Keratinocyte (primary cell): Measurements from ENCODE around the gene TXNL4A. TPM values are rescaled to one million over a fixed set of nuclear protein-coding genes. Genes with fewer than 3 reads are reported as not detected.

ENCODE experiments used
- DNase-seq: peaks from one replicate; pipeline ENCODE4 v3.0.0-alpha.2; 2011; ENCODE audit warnings: low read depth, missing footprints, low spot score
- FAIRE-seq: peaks from 2 replicates; lab custom pipeline; 2011; peaks lifted over from hg19 to GRCh38; lab: Jason Lieb, UNC
- H2AFZ ChIP-seq: 2 replicates; pipeline ENCODE4 v1.6.0; 2012; ENCODE audit warnings: low read length, control low read depth, inconsistent platforms; ENCODE audit not compliant: control insufficient read depth
- H3K27ac ChIP-seq: 2 replicates; pipeline ENCODE4 v1.5.1; 2011; ENCODE audit warnings: low read length; ENCODE audit not compliant: control insufficient read depth, insufficient read depth
- H3K27me3 ChIP-seq: 3 replicates; pipeline ENCODE4 v1.6.0; 2011; ENCODE audit warnings: low read length; ENCODE audit not compliant: control insufficient read depth, insufficient read depth; ENCODE audit errors: extremely low read depth
- H3K36me3 ChIP-seq, 2 experiments: 2 replicates in 1 of 2; 3 replicates in 1 of 2; pipeline ENCODE4 v1.5.1; 2011; ENCODE audit warnings: low read length in 2 of 2, mild to moderate bottlenecking in 1 of 2; ENCODE audit not compliant: control insufficient read depth in 2 of 2, insufficient read depth in 2 of 2; ENCODE audit errors: extremely low read depth in 1 of 2
- H3K4me1 ChIP-seq: 3 replicates; pipeline ENCODE4 v1.5.1; 2011; ENCODE audit warnings: low read length; ENCODE audit not compliant: control insufficient read depth, insufficient read depth; ENCODE audit errors: extremely low read depth
- H3K4me2 ChIP-seq: 3 replicates; pipeline ENCODE4 v1.6.0; 2011; ENCODE audit warnings: low read depth, low read length; ENCODE audit not compliant: control insufficient read depth, insufficient read depth; ENCODE audit errors: extremely low read depth
- H3K4me3 ChIP-seq, 3 experiments: fragments of 200-600 bp in 1 of 3; sonication (generic) in 1 of 3; 2 replicates in 2 of 3; 3 replicates in 1 of 3; pipeline ENCODE4 v1.5.1; 2011 to 2016; ENCODE audit warnings: low read length in 3 of 3, mild to moderate bottlenecking in 3 of 3, control low read depth in 2 of 3, inconsistent platforms in 1 of 3, low read depth in 1 of 3, mixed read lengths in 1 of 3, mixed run types in 1 of 3, moderate library complexity in 1 of 3; ENCODE audit not compliant: control insufficient read depth in 2 of 3, insufficient read depth in 2 of 3; ENCODE audit errors: extremely low read depth in 1 of 3
- H3K79me2 ChIP-seq: 2 replicates; pipeline ENCODE4 v1.6.0; 2012; ENCODE audit warnings: low read length; ENCODE audit not compliant: control insufficient read depth, insufficient read depth
- H3K9ac ChIP-seq: 3 replicates; pipeline ENCODE4 v1.6.0; 2011; ENCODE audit warnings: low read length; ENCODE audit not compliant: control insufficient read depth, insufficient read depth; ENCODE audit errors: extremely low read depth
- H3K9me1 ChIP-seq: 3 replicates; pipeline ENCODE4 v1.6.0; 2011; ENCODE audit warnings: low read length; ENCODE audit not compliant: control insufficient read depth, insufficient read depth; ENCODE audit errors: extremely low read depth
- H3K9me3 ChIP-seq: 2 replicates; pipeline ENCODE4 v1.5.1; 2012; ENCODE audit warnings: low read depth, low read length; ENCODE audit not compliant: control insufficient read depth
- H4K20me1 ChIP-seq: 3 replicates; pipeline ENCODE4 v1.6.0; 2011; ENCODE audit warnings: low read length; ENCODE audit not compliant: control insufficient read depth, insufficient read depth; ENCODE audit errors: extremely low read depth
- EZH2 ChIP-seq: IDR thresholded peaks from one replicate; pipeline ENCODE4 v1.6.1; 2012; ENCODE audit warnings: inconsistent platforms, mild to moderate bottlenecking, low read length, moderate library complexity
- dilution Hi-C: fragments of 300-500 bp; cut with MboI; formaldehyde crosslinking; loops from one replicate; pipeline ENCODE4 v1.7.0; 2020; ENCODE audit warnings: low sequenced_read_pairs; ENCODE audit not compliant: extremely low pct_ligation_motif_present
- polyA plus RNA-seq, 5 experiments: library from polyadenylated mRNA; depleted of rRNA in 3 of 5; stranded (reverse) in 3 of 5; stranded (forward) in 1 of 5; unstranded in 1 of 5; fragments of >200 nt; gene quantifications; 1 replicate in 1 of 5; 2 replicates in 3 of 5; 3 replicates in 1 of 5; pipeline versions ENCODE4 v1.2.1 to v1.2.3, GENCODE V29; 2011 to 2012; ENCODE audit warnings: missing spikeins in 2 of 5, low read depth in 1 of 5, low replicate concordance in 1 of 5
- TF ChIP-seq, protein P1 (sequence below), 3 experiments: IDR thresholded peaks in 1 of 3; conservative IDR thresholded peaks in 1 of 3; optimal IDR thresholded peaks in 1 of 3; 2 replicates in 2 of 3; 3 replicates in 1 of 3; pipeline versions ENCODE3 to v1.5.1; 2011; ENCODE audit warnings: low read length in 3 of 3, mild to moderate bottlenecking in 3 of 3, moderate library complexity in 2 of 3, control low read depth in 1 of 3, inconsistent platforms in 1 of 3; ENCODE audit not compliant: insufficient read depth in 2 of 3; ENCODE audit errors: extremely low read depth in 1 of 3

TXNL4A gene
- polyA plus RNA-seq, 1 donor (not counting 4 experiments of a cell fraction or from before 2014, with no cell fraction given): 142 TPM

DNA sequence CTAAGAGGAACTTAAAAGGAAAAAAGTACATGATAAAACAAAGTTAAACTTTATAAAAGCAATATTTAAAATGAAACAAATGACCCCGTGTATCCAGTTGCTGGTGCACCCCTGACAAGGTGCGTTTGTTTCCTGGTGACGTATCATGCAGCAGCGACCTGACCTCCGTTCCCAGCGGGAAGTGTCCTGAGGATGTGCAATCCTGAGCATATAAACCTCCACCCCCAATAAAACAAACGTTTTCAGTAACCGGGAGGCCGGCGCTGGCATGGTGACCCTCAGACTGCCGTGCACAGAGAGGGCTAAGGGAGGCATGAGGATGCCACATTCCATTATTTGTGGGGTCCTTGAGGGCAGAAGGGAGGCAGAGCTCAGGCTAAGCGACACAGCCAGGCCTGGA is 51.7 kb downstream of the TXNL4A start:
- no peak for TF ChIP-seq EZH2
- TF ChIP-seq, protein P1, sequence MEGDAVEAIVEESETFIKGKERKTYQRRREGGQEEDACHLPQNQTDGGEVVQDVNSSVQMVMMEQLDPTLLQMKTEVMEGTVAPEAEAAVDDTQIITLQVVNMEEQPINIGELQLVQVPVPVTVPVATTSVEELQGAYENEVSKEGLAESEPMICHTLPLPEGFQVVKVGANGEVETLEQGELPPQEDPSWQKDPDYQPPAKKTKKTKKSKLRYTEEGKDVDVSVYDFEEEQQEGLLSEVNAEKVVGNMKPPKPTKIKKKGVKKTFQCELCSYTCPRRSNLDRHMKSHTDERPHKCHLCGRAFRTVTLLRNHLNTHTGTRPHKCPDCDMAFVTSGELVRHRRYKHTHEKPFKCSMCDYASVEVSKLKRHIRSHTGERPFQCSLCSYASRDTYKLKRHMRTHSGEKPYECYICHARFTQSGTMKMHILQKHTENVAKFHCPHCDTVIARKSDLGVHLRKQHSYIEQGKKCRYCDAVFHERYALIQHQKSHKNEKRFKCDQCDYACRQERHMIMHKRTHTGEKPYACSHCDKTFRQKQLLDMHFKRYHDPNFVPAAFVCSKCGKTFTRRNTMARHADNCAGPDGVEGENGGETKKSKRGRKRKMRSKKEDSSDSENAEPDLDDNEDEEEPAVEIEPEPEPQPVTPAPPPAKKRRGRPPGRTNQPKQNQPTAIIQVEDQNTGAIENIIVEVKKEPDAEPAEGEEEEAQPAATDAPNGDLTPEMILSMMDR (optimal IDR thresholded peaks at IDR 0.05 in 1 of 3, IDR thresholded peaks at IDR 0.05 in 1 of 3, conservative IDR thresholded peaks at IDR 0.05 in 1 of 3; ENCODE audit: extremely low read depth in 1 of 3, insufficient read depth in 2 of 3, low read length in 3 of 3): no peak
- H3K4me2 ChIP-seq: no peak overlapping the region
- H3K27me3 ChIP-seq: no peaks in the 10 kb centered on the region
- H3K79me2 ChIP-seq: peaks cover 89% of the 10 kb centered on the region
- no peaks in the 10 kb centered on the region for H3K9me1 ChIP-seq
- no peak overlapping the region for H3K4me3 ChIP-seq
- no peak for FAIRE-seq
- peaks cover 9% of the 10 kb centered on the region for H3K9me3 ChIP-seq
- peaks cover 3% of the 10 kb centered on the region for H3K4me1 ChIP-seq
- dilution Hi-C loops: no loop called here
- H4K20me1 ChIP-seq: peaks cover 5% of the 10 kb centered on the region
- DNase-seq: no peak
- no peak overlapping the region for H3K9ac ChIP-seq
- H3K36me3 ChIP-seq: peaks cover 17 to 21% of the 10 kb centered on the region in 2 experiments
- no peak overlapping the region for H3K27ac ChIP-seq
- H2AFZ ChIP-seq: no peak overlapping the region

DNA sequence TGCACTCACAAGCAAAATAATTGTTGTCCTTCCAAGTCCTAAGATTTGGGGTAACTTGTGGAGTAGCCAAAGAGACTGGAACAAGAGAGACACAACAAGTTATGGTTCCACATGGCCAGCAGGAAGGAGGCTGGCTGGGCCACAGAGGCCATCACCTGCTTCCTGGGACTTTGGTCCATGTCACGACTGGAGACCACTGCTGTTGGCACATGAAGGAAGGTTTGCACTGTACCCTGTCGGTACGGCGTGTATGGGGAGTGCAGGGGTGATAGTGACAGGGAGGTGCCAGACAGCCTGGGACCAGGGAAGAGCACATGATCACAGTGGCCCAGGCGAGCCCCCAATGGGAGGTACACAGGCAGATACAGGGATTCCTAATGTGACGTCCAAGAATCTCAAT is 52.4 kb downstream of the TXNL4A start:
- H3K79me2 ChIP-seq: peaks cover 86% of the 10 kb centered on the region

More for the DNA sequence above, 52.4 kb downstream of the TXNL4A start:
- H2AFZ ChIP-seq: no peak overlapping the region
- H3K9me1 ChIP-seq: no peaks in the 10 kb centered on the region
- H3K4me1 ChIP-seq: no peaks in the 10 kb centered on the region
- DNase-seq (no peak), FAIRE-seq (no peak)
- H3K9ac ChIP-seq: no peak overlapping the region
- peaks cover 15 to 18% of the 10 kb centered on the region in 2 experiments for H3K36me3 ChIP-seq
- H4K20me1 ChIP-seq: peaks cover 2% of the 10 kb centered on the region
- no peak overlapping the region for H3K4me2 ChIP-seq
- peaks cover 9% of the 10 kb centered on the region for H3K9me3 ChIP-seq
- no peak overlapping the region for H3K27ac ChIP-seq
- H3K27me3 ChIP-seq: no peaks in the 10 kb centered on the region
- no peak overlapping the region for H3K4me3 ChIP-seq
- no peak for TF ChIP-seq EZH2
- TF ChIP-seq, protein P1 (optimal IDR thresholded peaks at IDR 0.05 in 1 of 3, IDR thresholded peaks at IDR 0.05 in 1 of 3, conservative IDR thresholded peaks at IDR 0.05 in 1 of 3; ENCODE audit: extremely low read depth in 1 of 3, insufficient read depth in 2 of 3, low read length in 3 of 3): no peak
- dilution Hi-C loops: no loop called here
